HepG2 (cell line): ENCODE results near the gene OR2S2. TPM values are rescaled to one million over a fixed set of nuclear protein-coding genes. Genes with fewer than 3 reads are reported as not detected.
A peak's percentile ranks its signal among the peaks of the same experiment; 100 is the strongest.

Experiments used
- ARNTL ChIP-seq: sonication (generic); formaldehyde crosslinking; IDR thresholded peaks from 2 replicates; pipeline ENCODE4 v1.4.0; 2020; ENCODE audit warnings: mild to moderate bottlenecking, missing genetic modification reagents
- ATF5 ChIP-seq: sonication (generic); formaldehyde crosslinking; IDR thresholded peaks from 2 replicates; pipeline ENCODE4 v1.4.0; 2020; ENCODE audit warnings: mild to moderate bottlenecking, low read depth, missing genetic modification reagents
- DPF2 ChIP-seq: sonication (generic); formaldehyde crosslinking; IDR thresholded peaks from 2 replicates; pipeline ENCODE4 v1.4.0; 2020; ENCODE audit warnings: mild to moderate bottlenecking, low read depth, missing genetic modification reagents, borderline replicate concordance
- ELF3 ChIP-seq: IDR thresholded peaks from 2 replicates; pipeline ENCODE4 v1.6.1; 2016; ENCODE audit warnings: missing genetic modification reagents, missing compliant biosample characterization
- HMGA1 ChIP-seq: sonication (generic); formaldehyde crosslinking; conservative IDR thresholded peaks from 2 replicates; pipeline ENCODE4 v1.4.0; 2020; ENCODE audit warnings: missing genetic modification reagents
- HOXA3 ChIP-seq: sonication (generic); formaldehyde crosslinking; IDR thresholded peaks from 2 replicates; pipeline ENCODE4 v1.5.0; 2020; ENCODE audit warnings: missing genetic modification reagents
- IKZF5 ChIP-seq: IDR thresholded peaks from 2 replicates; pipeline ENCODE4 v1.6.1; 2018; ENCODE audit warnings: missing genetic modification reagents, mild to moderate bottlenecking, missing compliant biosample characterization
- ISL2 ChIP-seq: sonication (generic); formaldehyde crosslinking; IDR thresholded peaks from 2 replicates; pipeline ENCODE4 v1.5.0; 2020; ENCODE audit warnings: missing genetic modification reagents
- PRDM4 ChIP-seq: sonication (generic); formaldehyde crosslinking; IDR thresholded peaks from 2 replicates; pipeline ENCODE4 v1.9.0; 2021; ENCODE audit warnings: missing genetic modification reagents, borderline replicate concordance
- SRSF4 ChIP-seq: fragments of 200-400 bp; formaldehyde crosslinking; IDR thresholded peaks from one replicate; pipeline ENCODE4 v1.6.1; 2018; ENCODE audit warnings: mild to moderate bottlenecking, low read depth, low read length, moderate library complexity; ENCODE audit not compliant: poor library complexity, severe bottlenecking
- UBTF ChIP-seq: sonication (generic); formaldehyde crosslinking; IDR thresholded peaks from 2 replicates; pipeline ENCODE4 v1.4.0; 2020; ENCODE audit warnings: mild to moderate bottlenecking, missing genetic modification reagents
- XBP1 ChIP-seq: sonication (generic); formaldehyde crosslinking; IDR thresholded peaks from 2 replicates; pipeline ENCODE4 v1.5.0; 2020; ENCODE audit warnings: missing genetic modification reagents
- ZNF10 ChIP-seq: sonication (generic); formaldehyde crosslinking; IDR thresholded peaks from 2 replicates; pipeline ENCODE4 v1.4.0; 2020; ENCODE audit warnings: mild to moderate bottlenecking, low read depth, missing genetic modification reagents, borderline replicate concordance
- ZNF569 ChIP-seq: sonication (generic); formaldehyde crosslinking; IDR thresholded peaks from 2 replicates; pipeline ENCODE4 v1.5.0; 2020; ENCODE audit warnings: mild to moderate bottlenecking, missing genetic modification reagents, moderate library complexity, borderline replicate concordance
- ZNF646 ChIP-seq: sonication (generic); formaldehyde crosslinking; IDR thresholded peaks from 2 replicates; pipeline ENCODE4 v1.9.0; 2021; ENCODE audit warnings: mild to moderate bottlenecking, missing genetic modification reagents
- polyA plus RNA-seq, 8 experiments: library from polyadenylated mRNA; depleted of rRNA in 3 of 8; stranded (reverse) in 7 of 8; unstranded in 1 of 8; fragments of >200 nt; fragmentation: Illumina TruSeq in 4 of 8; extraction: Trizol in 4 of 8; gene quantifications; 2 replicates each; pipeline versions ENCODE4 v1.2.1 to v1.2.3, GENCODE V29; 2011 to 2016; ENCODE audit warnings: low read depth in 4 of 8, missing spikeins in 1 of 8, mixed read lengths in 1 of 8; ENCODE audit not compliant: insufficient read depth in 1 of 8
- total RNA-seq, 5 experiments: library from RNA; depleted of rRNA; stranded (reverse); fragments of >200 nt; fragmentation: Illumina TruSeq; extraction: Trizol; gene quantifications; 2 replicates each; pipeline ENCODE4 v1.2.3, GENCODE V29; 2016; ENCODE audit warnings: low read depth in 1 of 5

OR2S2 gene
- total and polyA plus RNA-seq, 2 of the 13 experiments (the other 11 are each of a cell fraction or from before 2014, with no cell fraction given): not detected

- TF ChIP-seq ATF5 (CRISPR knock-in tag) (no peak), XBP1 (CRISPR knock-in tag) (no peak), ELF3 (CRISPR knock-in tag) (peak; percentile 17; the same call in 1 of the 2 replicates), ISL2 (no peak), DPF2 (CRISPR knock-in tag) (no peak), ZNF10 (no peak), UBTF (no peak), ARNTL (CRISPR knock-in tag) (no peak), ZNF646 (CRISPR knock-in tag) (no peak), ZNF569 (CRISPR knock-in tag) (no peak), SRSF4 (no peak), IKZF5 (CRISPR knock-in tag) (peak; percentile 23; the same call in 1 of the 2 replicates), PRDM4 (no peak), HOXA3 (CRISPR knock-in tag) (peak; percentile 51; the same call in 1 of the 2 replicates), HMGA1 (CRISPR knock-in tag) (no peak)
Measured at GRCh38 chr9:35945341-35946018, 12.5 kb downstream of the OR2S2 start (continued).
